Measurements from ENCODE around the gene TMEM191B.
"Not testable (repeated sequence)": the region's sequence is repeated elsewhere in the genome, so short reads cannot be mapped to it uniquely, and the experiment has no call there.

GRCh38 chr22:18577090-18577818, 49.7 kb downstream of the TMEM191B start:
- TF ChIP-seq CTCF (conservative IDR thresholded peaks at IDR 0.05; ENCODE audit: low read depth, low read length); EZH2phosphoT487 (IDR thresholded peaks at IDR 0.05; ENCODE audit: borderline replicate concordance, low read length): not testable (repeated sequence)

All from PC-3 (cell line).